Right lobe of liver (tissue), 6 donors: ENCODE measurements around the gene RNF212. TPM values are rescaled to one million over a fixed set of nuclear protein-coding genes. Genes with fewer than 3 reads are reported as not detected.

Experiments used
- ATAC-seq, 4 donors: fragments of 200-7000 bp; cut with Tn5 transposase; one replicate each; pipeline ENCODE4 v1.9.1; 2020; ENCODE audit warnings: mild to moderate bottlenecking in 4 of 4, moderate library complexity in 4 of 4
- DNase-seq, 3 donors: peaks; one replicate each; pipeline ENCODE4 v3.0.0-alpha.2; 2020
- H3K27ac ChIP-seq, 3 donors: fragments of 200-600 bp; one replicate each; pipeline ENCODE4 v1.8.0; 2022
- H3K27me3 ChIP-seq, 2 donors: fragments of 200-600 bp; one replicate each; pipeline ENCODE4 v1.8.0; 2022
- H3K36me3 ChIP-seq, 4 donors: fragments of 200-600 bp; sonication (generic) in 1 of 4; one replicate each; pipeline versions ENCODE4 v1.5.1 to v1.8.0; 2017 to 2022; ENCODE audit warnings: control low read depth in 1 of 4
- H3K4me1 ChIP-seq, 4 donors: fragments of 200-600 bp; sonication (generic) in 1 of 4; one replicate each; pipeline versions ENCODE4 v1.5.1 to v1.8.0; 2017 to 2022; ENCODE audit warnings: control low read depth in 1 of 4
- H3K4me3 ChIP-seq, 3 donors: fragments of 200-600 bp; one replicate each; pipeline ENCODE4 v1.8.0; 2022
- H3K9me3 ChIP-seq, 4 donors: fragments of 200-600 bp; sonication (generic) in 1 of 4; one replicate each; pipeline versions ENCODE4 v1.5.1 to v1.8.0; 2017 to 2022; ENCODE audit warnings: control low read depth in 1 of 4
- POLR2A ChIP-seq: fragments of 450-650 bp; IDR thresholded peaks from one replicate; pipeline ENCODE4 v1.6.1; 2017; ENCODE audit warnings: antibody characterized with exemption, mild to moderate bottlenecking
- WGBS: methylation state at CpG from one replicate; pipeline ENCODE4 v1.1.6; 2018; ENCODE audit warnings: low coverage, low lambda C conversion rate; ENCODE audit not compliant: insufficient coverage; ENCODE audit errors: missing lambda C conversion rate; 5-methylcytosine and 5-hydroxymethylcytosine counted together
- intact Hi-C, 2 donors: fragments of 100-400 bp; cut with DNase I; formaldehyde crosslinking; loops; one replicate each; pipeline versions ENCODE4 v1.11.2 to v1.14.1; 2022
- total RNA-seq, 6 experiments: library from RNA; depleted of rRNA in 2 of 6; stranded (reverse); fragments of >200 nt in 2 of 6; fragmentation: NEBNext Ultra II Directional in 3 of 6; extraction: Animal tissue kit (Norgen Biotek cat#: 25700) in 3 of 6; gene quantifications; one replicate each; pipeline versions ENCODE4 v1.1.0 to v1.2.4, GENCODE V29; 2016 to 2023
- TF ChIP-seq, protein P1 (sequence below), 4 donors: fragments of 200-600 bp in 3 of 4; fragments of 450-650 bp in 1 of 4; IDR thresholded peaks; one replicate each; pipeline versions ENCODE4 v1.5.1 to v1.8.0; 2016 to 2022; ENCODE audit warnings: antibody characterized with exemption in 4 of 4, mild to moderate bottlenecking in 2 of 4
- donor health status: DM: no; HTN: yes; CAD: no.
- donor health status: DM: no; HTN: no; CAD: no.
- donor health status: DM: no; HTN: no; CAD: no.
- donor health status: DM: no; HTN: yes; CAD: no.
- donor health status: DM: no; HTN: yes; CAD: no.

RNF212 gene
- total RNA-seq, 6 experiments from 2014 or later = 0.29 to 1.2 (median 0.50) TPM; not detected in 2

DNA sequence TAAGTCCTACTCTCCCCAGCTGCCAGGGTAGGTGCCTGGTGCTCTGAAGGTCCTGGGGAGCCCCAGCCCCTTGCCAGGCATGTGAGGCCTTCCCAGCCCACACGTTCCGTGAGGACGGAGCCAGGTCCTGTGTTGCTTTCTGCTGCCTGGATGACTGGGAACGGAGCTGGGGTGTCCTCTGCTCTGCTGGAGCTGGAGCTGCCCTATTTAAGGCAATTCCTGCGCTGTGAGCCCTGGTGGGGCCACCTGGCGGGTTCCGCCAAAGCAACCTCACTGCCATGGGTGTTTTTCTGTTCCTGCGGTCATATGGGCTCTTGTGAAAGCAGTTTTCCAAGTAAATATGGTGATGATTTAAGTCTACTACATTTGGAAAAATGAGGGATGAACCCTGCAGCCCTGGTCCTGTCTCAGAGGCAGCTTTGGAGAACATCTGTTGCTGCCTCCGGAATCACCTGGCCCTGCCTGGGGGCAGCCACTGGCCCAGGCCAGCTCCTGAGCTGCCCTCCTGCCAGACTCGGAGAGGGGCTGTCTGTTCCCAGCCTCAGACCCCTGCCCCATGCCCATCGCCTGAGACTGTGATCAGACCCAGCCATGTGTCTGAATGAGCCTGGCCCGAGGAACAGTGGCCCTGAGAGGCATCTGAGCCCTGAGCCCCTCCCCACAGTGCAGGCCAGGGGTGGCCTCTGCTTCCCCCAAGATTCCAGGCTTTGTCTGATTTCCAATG lies 68.7 kb downstream of the RNF212 start:
- Histone ChIP-seq H3K27ac (no peak overlapping the region), H3K4me1 (peaks cover 0 to 12% (median 4%) of the 10 kb centered on the region in 4 donors), H3K4me3 (no peak overlapping the region), H3K9me3 (no peaks in the 10 kb centered on the region), H3K36me3 (no peaks in the 10 kb centered on the region), H3K27me3 (no peaks in the 10 kb centered on the region)
- intact Hi-C loops = no loop called here
- TF ChIP-seq, protein P1, sequence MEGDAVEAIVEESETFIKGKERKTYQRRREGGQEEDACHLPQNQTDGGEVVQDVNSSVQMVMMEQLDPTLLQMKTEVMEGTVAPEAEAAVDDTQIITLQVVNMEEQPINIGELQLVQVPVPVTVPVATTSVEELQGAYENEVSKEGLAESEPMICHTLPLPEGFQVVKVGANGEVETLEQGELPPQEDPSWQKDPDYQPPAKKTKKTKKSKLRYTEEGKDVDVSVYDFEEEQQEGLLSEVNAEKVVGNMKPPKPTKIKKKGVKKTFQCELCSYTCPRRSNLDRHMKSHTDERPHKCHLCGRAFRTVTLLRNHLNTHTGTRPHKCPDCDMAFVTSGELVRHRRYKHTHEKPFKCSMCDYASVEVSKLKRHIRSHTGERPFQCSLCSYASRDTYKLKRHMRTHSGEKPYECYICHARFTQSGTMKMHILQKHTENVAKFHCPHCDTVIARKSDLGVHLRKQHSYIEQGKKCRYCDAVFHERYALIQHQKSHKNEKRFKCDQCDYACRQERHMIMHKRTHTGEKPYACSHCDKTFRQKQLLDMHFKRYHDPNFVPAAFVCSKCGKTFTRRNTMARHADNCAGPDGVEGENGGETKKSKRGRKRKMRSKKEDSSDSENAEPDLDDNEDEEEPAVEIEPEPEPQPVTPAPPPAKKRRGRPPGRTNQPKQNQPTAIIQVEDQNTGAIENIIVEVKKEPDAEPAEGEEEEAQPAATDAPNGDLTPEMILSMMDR (IDR thresholded peaks at IDR 0.05) = no peak
- TF ChIP-seq POLR2A = no peak
- DNase-seq (peak; percentile 13 to 44 (median 31)), ATAC-seq (no peak)
- WGBS = no CpG with 5 or more reads among the region's 12 CpGs

DNA sequence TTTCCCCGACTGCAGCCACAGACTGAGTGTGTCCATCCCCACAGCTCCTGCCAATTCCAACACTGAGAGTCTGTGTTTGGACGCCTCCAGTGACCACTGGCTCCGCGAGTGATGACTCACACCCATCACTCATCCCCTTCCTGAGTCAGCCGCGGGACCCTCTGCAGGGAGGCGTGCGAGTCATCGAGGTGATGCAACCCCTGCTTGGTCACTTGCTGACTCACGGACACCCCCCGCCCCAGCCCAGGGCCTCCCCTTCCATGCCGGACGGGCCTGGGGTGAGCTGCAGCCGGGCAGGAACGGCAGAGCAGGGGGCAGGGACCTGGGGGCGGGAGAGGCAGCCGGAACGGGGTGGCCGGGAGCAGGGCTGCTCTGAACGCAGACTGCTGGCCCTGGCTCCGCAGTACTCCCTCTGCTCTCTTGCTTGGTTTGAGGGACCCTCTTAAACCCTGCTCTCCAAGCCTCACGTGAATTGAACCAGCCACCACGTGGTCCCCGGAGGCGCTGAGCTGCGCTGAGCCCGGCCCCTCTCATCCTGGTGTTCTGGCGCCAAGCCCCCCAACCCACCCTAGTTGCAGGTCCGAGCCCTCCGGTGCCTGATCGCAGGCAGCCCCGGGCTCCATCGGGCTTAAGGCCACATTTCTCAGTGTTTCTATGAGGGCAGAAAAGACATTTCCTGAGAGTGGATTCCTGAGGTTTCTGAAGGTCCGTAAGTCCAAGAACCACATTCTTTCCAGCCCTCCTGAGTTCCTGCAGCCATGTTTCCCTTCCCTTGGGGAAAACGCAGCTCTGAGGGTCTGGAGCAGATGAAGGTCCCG lies 69.5 kb downstream of the RNF212 start:
- no peak overlapping the region for H3K27ac ChIP-seq
- no peak overlapping the region for H3K4me3 ChIP-seq
- H3K27me3 ChIP-seq = no peaks in the 10 kb centered on the region
- peaks cover 0 to 12% (median 4%) of the 10 kb centered on the region in 4 donors for H3K4me1 ChIP-seq
- 11% methylated on average over 7 of the region's 36 CpGs for WGBS
- no peak for TF ChIP-seq POLR2A
- TF ChIP-seq, protein P1 (IDR thresholded peaks at IDR 0.05) = no peak
- DNase-seq (peak; percentile 30 to 87 (median 52)), ATAC-seq (peak in 3 of 4 donors; percentile 6 to 79 (median 9))
- H3K9me3 ChIP-seq = no peaks in the 10 kb centered on the region
- intact Hi-C loops = no loop called here
- no peaks in the 10 kb centered on the region for H3K36me3 ChIP-seq

DNA sequence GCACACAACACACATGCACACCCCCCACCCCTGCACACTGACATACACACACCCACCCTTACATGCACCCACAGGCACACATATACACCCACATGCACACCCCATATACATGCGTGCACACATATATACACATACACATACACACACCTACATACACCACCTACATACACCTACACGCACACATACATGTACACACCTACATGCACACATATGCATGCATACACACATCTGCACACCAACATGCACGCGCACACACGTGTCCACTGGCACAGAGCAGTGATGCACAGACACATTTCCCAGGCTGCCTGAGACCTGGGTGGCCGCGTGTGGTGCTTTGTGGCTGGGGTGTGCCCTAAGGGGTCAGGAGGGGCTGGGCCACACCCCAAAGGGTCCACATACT lies 70.2 kb downstream of the RNF212 start:
- H3K4me3 ChIP-seq = no peak overlapping the region
- WGBS = 83% methylated on average over 6 of the region's 7 CpGs
- intact Hi-C loops = no loop called here
- ATAC-seq (no peak), DNase-seq (no peak)
- no peaks in the 10 kb centered on the region for H3K36me3 ChIP-seq
- TF ChIP-seq, protein P1 (IDR thresholded peaks at IDR 0.05) = no peak
- TF ChIP-seq POLR2A = no peak
- peaks cover 0 to 12% (median 4%) of the 10 kb centered on the region in 4 donors for H3K4me1 ChIP-seq
- H3K27me3 ChIP-seq = no peaks in the 10 kb centered on the region
- H3K9me3 ChIP-seq = no peaks in the 10 kb centered on the region
- no peak overlapping the region for H3K27ac ChIP-seq

DNA sequence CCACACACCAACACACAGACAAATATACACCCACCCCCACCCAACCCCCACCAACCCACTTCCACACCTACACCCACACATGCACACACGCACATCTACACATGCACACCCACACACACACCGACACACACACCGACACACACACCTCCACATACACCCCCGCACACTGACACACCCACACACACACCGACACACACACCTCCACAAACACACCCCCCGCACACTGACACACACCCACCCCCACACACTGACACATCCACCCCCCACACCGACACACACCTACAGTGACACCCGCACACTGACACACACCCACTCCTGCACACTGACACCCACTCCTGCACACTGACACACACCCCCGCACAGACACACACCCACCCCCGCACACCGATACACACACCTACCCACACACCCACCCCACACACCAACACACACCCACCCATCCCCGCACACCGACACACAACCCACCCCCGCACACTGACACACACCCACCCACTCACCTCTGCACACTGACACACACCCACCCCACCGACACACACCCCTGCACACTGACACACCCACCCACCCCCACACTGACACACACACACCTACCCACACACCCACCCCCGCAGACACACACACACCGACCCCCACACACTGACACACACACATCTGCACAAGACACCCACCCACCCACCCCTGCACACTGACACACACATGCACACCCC lies 70.9 kb downstream of the RNF212 start:
- intact Hi-C loops = no loop called here
- no peaks in the 10 kb centered on the region for H3K9me3 ChIP-seq
- no peaks in the 10 kb centered on the region for H3K36me3 ChIP-seq
- WGBS = 87% methylated on average over 17 of the region's 17 CpGs
- DNase-seq (peak in 1 of 3 donors; percentile 46), ATAC-seq (no peak)
- H3K4me3 ChIP-seq = no peak overlapping the region
- TF ChIP-seq, protein P1 (IDR thresholded peaks at IDR 0.05) = no peak
- TF ChIP-seq POLR2A = no peak
- H3K27me3 ChIP-seq = no peaks in the 10 kb centered on the region
- H3K27ac ChIP-seq = no peak overlapping the region
- H3K4me1 ChIP-seq = peaks cover 0 to 7% (median 4%) of the 10 kb centered on the region in 4 donors
